HUES64 (cell line): Measurements from ENCODE around the gene FH.

Source experiments
- H3K27ac ChIP-seq: 2 replicates; pipeline ENCODE4 v1.7.0; 2013; ENCODE audit warnings: low read depth, low read length, inconsistent platforms
- H3K27me3 ChIP-seq: 2 replicates; pipeline ENCODE4 v1.6.1; 2013; ENCODE audit warnings: mild to moderate bottlenecking, low read length; ENCODE audit not compliant: insufficient read depth
- H3K36me3 ChIP-seq: 2 replicates; pipeline ENCODE4 v1.6.1; 2013; ENCODE audit warnings: mild to moderate bottlenecking, low read length; ENCODE audit not compliant: insufficient read depth
- H3K4me1 ChIP-seq: 2 replicates; pipeline ENCODE4 v1.6.1; 2013; ENCODE audit warnings: mild to moderate bottlenecking, low read length, moderate library complexity; ENCODE audit not compliant: insufficient read depth
- H3K4me3 ChIP-seq: 2 replicates; pipeline ENCODE4 v1.5.1; 2013; ENCODE audit warnings: mild to moderate bottlenecking, low read length, moderate library complexity
- H3K9ac ChIP-seq: 2 replicates; pipeline ENCODE4 v1.6.1; 2013; ENCODE audit warnings: mild to moderate bottlenecking, low read depth, low read length
- H3K9me3 ChIP-seq: 2 replicates; pipeline ENCODE4 v1.6.1; 2013; ENCODE audit warnings: low read depth, low read length; ENCODE audit not compliant: insufficient read depth
- WGBS: fragments of 150-250, 120-280 bp; methylation state at CpG from one replicate; pipeline ENCODE4 v1.1.7; 2013; ENCODE audit warnings: missing lambda C conversion rate; 5-methylcytosine and 5-hydroxymethylcytosine counted together

The FH gene

DNA sequence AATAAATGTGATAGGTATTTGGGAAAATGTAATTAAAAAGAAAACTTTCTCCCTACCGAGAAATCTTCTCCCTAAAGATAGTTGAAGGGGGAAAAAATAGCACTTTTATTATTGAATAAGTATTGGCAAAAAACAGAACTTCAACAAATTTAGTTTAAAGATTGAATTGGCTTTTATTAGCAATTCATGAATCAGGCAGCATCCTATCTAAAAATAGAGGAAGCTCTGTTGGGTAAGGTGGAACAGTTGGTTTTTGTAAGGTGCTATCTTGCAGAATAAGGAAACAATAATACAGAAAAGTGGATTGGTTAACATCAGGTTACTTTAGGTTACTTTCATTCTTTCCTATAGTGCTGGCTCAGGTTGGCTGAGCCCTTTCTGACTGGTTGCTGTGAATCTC lies 62.8 kb downstream of the FH start:
- Histone ChIP-seq H3K27me3 (peaks cover 55% of the 10 kb centered on the region), H3K27ac (no peak overlapping the region), H3K4me1 (peaks cover 4% of the 10 kb centered on the region; the same call in 1 of the 2 replicates), H3K36me3 (no peaks in the 10 kb centered on the region), H3K9me3 (no peaks in the 10 kb centered on the region), H3K9ac (no peak overlapping the region), H3K4me3 (no peak overlapping the region)
- no CpG with 5 or more reads among the region's 1 CpG for WGBS

DNA sequence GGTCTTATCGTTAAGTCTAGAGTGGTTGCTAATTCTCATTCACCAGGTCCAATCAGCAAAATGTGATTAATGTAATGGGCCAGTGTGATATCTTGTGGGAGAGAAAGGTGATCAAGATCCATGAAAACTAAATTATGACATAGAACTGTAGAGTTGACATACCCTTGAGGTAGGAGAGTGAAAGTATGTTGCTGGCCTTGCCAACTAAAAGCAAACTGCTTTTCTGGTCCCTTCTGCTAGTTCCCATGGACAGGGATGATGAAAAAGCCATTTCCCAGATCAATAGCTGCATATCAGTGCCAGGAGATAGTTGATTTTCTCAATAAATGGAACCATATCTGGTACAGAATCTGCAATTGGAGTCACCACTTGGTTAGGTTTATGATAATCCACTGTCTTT lies 65.8 kb downstream of the FH start:
- no peaks in the 10 kb centered on the region for H3K36me3 ChIP-seq
- no peaks in the 10 kb centered on the region for H3K9me3 ChIP-seq
- WGBS, result 80% methylated on average over 1 of the region's 1 CpG
- no peak overlapping the region for H3K9ac ChIP-seq
- H3K4me1 ChIP-seq, result peaks cover 4% of the 10 kb centered on the region; the same call in 1 of the 2 replicates
- H3K27me3 ChIP-seq, result peaks cover 34% of the 10 kb centered on the region
- no peak overlapping the region for H3K27ac ChIP-seq
- no peak overlapping the region for H3K4me3 ChIP-seq

DNA sequence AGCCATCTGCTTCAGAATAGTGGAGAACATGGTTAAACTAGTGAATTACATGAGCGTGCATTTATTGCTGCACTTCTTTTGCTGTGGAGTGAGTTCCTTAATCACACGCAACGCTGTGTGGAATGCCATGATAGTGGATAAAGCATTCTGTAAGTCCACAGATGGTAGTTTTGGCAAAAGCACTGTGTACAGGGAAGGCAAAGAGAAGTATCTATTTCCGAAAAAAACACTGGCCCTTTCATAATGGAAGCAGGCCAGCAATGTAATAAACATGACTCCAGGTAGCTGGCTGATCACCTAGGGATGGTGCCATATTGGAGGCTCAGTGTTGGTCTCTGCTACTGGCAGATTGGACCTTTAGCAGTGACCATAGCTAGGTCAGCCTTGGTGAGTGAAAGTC lies 67.6 kb downstream of the FH start:
- WGBS, result 94% methylated on average over 4 of the region's 4 CpGs
- Histone ChIP-seq H3K36me3 (no peaks in the 10 kb centered on the region), H3K4me3 (no peak overlapping the region), H3K9me3 (no peaks in the 10 kb centered on the region), H3K27ac (no peak overlapping the region), H3K27me3 (peaks cover 17% of the 10 kb centered on the region), H3K4me1 (no peaks in the 10 kb centered on the region), H3K9ac (no peak overlapping the region)
